HUDEP-2 (cell line): ENCODE data around the gene SLC5A5.
"Not testable (repeated sequence)": the region's sequence is repeated elsewhere in the genome, so short reads cannot be mapped to it uniquely, and the experiment has no call there.

ENCODE experiments used
- DNase-seq, 76 experiments: peaks; one replicate each; lab custom pipeline; 2025; ENCODE audit not compliant: unreplicated experiment in 76 of 76; lab: John Stamatoyannopoulos, UW

The SLC5A5 gene

DNA sequence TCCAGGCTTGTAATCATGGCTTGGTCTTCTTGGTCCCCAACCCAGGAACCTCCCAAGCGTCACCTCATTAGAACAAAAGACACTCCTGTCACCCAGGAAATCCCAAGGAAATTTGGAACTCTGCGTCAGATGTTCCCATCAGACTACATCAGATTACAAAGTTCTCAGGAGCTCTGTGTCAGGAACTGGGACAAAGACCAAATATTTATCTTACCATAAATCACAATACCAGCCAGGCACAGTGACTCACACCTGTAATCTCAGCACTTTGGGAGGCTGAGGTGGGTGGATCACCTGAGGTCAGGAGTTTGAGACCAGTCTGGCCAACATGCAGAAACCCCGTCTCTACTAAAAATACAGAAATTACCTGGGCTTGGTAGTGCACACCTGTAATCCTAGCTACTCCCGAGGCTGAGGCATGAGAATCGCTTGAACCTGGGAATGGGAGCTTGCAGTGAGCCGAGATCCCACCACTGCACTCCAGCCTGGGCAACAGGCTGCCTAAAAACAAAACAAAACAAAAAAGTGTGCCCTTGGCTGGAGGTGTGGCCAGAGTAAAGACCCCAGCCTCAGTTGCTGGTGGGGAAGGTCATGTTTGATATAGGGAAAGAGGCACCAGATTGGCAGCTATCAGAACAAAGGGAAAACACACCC, 44.3 kb downstream of the SLC5A5 start:
- DNase-seq: no peak

DNA sequence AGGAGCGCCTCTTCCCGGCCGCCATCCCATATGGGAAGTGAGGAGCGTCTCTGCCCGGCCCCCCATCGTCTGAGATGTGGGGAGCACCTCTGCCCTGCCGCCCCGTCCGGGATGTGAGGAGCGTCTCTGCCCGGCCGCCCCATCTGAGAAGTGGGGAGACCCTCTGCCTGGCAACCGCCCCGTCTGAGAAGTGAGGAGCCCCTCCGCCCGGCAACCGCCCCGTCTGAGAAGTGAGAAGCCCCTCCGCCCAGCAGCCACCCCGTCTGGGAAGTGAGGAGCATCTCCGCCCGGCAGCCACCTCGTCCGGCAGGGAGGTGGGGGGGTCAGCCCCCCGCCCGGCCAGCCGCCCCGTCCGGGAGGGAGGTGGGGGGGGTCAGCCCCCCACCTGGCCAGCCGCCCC, 46.4 kb downstream of the SLC5A5 start:
- not testable (repeated sequence) for DNase-seq

DNA sequence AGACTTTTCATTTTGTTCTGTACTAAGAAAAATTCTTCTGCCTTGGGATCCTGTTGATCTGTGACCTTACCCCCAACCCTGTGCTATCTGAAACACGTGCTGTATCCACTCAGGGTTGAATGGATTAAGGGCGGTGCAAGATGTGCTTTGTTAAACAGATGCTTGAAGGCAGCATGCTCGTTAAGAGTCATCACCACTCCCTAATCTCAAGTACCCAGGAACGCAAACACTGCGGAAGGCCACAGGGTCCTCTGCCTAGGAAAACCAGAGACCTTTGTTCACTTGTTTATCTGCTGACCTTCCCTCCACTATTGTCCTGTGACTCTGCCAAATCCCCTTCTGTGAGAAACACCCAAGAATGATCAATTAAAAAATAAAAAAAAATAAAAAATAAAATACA, 47.4 kb downstream of the SLC5A5 start:
- DNase-seq: not testable (repeated sequence)

DNA sequence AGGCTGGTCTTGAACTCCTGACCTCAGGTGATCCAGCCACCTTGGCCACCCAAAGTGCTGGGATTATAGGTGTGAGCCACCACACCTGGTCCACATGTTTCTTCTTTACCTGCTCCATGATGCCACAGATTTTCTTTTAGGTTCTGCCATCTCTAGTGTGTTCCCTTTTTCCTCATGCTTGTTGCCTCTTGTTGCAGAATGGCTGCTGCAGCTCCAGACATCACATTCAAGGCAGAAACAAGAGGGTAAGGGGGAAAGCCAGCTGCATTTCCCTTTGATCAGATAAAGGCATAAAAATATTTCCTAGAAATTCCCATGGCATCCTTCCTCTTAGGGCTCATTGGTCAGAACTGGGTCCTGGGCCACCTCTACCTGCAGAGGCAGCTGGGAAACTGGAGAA, 48.8 kb downstream of the SLC5A5 start:
- no peak for DNase-seq

DNA sequence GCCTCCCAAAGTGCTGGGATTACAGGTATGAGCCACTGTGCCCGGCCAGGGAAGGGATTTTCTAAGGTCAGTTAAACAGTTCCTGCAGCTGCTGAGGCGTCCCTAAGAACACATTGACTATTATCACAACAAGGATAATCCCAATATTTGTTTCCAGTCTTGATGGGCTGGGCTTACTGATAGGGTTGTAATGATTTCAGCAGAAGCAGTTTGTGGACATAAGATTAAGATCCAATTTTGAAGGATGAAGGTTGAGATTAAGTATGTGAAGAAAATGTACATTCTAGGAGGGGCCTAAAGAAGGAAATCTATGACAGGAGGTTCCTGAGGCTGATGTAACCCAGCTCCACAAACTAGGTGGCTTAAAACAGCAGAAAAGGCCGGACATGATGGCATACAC, 50.4 kb downstream of the SLC5A5 start:
- no peak for DNase-seq

DNA sequence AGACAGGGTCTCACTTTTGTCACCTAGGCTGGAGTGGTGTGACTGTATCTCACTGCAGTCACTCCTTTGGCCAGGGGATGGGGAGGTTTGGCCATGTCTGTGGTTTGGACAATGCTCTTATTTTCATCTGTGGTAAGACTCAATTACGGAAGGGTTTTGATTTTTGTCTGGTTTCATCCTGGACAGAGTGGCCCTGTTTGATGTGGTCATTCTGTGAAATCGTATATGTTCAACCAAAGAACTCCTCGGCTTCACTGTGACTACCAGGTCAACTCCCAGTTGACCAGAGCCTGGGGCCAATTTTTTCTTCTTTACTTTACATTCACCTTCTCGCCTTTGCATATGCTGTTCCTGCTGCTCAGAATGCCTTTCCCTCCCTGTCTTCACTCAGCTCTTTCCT, 54.3 kb downstream of the SLC5A5 start:
- DNase-seq: no peak

DNA sequence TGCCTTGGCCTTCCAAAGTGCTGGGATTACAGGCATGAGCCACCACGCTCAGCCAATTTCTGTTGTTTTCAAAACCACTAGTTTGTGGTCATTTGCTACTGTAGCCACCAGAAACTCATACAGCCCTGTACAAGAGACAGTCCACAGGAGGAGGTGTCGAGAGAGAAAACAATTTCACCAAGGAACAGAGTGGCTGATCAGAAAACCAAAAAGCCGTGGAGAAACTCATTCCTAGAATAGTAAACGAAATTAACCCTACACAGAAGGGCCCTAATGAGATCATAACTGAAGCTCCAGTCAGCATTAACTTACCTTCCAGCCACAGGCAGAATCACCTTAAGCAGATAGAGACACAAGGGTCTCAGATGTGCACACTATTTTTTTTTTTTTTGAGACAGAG, 57.3 kb downstream of the SLC5A5 start:
- DNase-seq: no peak

DNA sequence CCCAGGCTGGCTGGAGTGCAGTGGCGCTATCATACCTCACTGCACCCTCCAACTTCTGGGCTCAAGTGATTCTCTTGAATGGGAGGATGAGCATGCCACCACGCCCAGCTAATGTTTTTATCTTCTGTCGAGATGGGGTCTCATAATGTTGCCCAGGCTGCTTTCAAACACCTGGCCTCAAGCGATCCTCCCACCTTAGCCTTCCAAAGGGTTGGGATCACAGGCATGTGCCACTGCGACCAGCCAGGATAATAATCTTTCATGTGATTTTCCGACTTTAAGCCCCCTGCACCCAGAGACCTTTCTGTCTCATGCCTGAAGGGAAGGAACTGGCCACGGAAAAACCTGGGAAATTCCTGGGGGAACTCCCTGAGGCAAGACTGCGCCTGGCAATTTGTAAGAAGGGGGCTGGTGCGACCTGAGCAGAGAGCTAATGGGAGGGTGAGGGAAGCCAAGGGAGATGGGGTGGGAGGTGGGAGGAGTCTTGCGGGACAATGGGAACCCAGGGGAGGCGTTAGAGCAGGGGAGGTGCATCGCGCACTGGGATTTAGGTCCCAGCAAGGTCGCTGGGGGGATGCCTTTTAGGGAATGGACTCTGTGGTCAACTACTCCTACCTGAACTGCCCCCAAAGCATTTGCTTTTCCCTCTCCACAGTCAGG, 59.9 kb downstream of the SLC5A5 start:
- DNase-seq: no peak

DNA sequence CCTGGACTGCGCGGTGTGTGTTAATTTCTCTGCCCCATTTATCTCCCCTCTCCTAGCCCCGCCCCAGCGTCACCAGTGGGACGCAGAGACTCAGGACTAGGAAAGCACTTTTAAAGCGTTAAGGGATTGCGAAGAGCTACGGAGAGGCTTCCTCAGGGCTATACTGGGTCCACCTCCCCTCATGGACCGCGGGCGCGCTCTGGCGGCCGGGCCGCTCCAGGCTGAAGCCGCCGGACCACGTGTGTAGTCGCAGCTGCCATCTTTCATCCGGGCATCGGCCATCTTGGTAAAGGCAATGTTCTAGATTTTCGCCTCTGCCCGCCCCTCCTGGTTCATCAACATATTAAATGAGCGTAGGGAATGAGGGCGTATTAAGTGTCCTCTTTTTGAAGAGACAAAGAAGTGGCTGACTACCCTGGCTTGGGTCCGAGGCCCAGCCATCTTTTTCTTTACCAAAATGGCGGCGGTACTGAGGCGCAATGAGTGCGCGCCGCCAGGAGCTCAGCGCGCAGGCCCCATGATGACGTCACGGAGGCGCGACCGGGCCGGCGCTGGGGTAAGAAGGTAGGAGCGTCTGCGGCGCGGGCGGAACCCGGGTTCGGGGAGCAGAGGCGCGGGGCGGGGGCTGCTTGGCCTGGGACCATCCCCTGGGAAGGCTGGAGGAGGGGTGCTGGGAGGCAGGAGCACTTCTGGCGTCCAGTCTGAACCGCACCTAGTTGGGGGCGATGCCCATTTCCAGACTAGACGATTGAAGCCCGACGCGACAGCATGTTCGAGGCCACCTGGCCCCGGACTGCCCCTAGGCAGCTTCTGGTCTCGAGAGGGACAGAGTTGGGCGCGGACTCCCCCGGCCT, 61.0 kb downstream of the SLC5A5 start, which contains the start of gene CCDC124:
TSS of gene CCDC124 (plus strand) at position 531 of the 854 bp plus-strand sequence. CDS start 3,406 bp downstream, outside the sequence.
- peak in 75 of 76 experiments; percentile 52 to 99 (median 91) for DNase-seq

DNA sequence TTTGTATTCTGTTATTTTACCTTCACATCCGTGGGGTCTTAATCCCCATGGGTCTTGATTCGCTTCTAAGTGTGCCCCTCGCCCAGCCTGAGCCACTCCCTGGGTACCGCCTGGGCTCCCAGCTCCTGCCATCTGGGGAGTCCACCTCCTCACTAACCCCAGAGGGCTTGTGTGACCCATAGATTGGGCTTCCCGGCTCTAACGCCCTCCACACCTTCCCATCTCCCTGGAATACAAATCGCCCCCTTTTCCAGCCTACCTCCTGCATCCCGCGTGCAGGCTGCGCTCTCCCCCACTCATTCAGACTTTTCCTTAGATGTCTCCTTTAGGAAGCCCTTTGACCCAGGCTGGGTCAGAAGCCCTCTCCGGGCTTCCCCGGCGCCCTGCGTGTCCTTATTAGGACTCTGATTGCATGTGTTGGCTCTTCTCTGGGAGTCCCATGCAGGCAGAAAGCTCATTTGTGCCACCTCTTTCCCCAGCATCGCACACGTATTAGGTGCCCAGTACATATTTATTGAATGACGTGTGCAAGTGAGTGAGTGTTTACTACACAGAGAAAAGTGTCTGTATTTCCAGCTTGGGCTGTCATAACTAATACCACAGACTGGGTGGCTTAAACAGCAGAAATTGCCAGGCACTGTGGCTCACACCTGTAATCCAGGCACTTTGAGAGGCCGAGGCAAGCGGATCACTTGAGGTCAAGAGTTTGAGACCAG, 61.8 kb downstream of the SLC5A5 start:
- DNase-seq: peak in 2 of 76 experiments; percentile 49 to 60

DNA sequence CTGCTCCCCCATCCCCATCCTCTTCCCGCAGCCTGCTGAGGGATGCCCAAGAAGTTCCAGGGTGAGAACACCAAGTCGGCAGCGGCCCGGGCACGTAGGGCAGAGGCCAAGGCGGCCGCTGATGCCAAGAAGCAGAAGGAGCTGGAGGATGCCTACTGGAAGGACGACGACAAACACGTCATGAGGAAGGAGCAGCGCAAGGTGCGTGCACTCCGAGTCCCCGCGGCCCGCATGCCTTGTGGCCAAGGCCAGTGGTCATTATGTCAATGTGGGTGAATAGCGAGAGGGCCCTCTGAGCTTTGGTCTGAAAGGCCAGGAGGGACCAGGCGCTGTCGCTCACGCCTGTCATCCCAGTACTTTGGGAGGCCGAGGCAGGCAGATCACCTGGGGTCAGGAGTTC, 64.6 kb downstream of the SLC5A5 start:
- DNase-seq: no peak

DNA sequence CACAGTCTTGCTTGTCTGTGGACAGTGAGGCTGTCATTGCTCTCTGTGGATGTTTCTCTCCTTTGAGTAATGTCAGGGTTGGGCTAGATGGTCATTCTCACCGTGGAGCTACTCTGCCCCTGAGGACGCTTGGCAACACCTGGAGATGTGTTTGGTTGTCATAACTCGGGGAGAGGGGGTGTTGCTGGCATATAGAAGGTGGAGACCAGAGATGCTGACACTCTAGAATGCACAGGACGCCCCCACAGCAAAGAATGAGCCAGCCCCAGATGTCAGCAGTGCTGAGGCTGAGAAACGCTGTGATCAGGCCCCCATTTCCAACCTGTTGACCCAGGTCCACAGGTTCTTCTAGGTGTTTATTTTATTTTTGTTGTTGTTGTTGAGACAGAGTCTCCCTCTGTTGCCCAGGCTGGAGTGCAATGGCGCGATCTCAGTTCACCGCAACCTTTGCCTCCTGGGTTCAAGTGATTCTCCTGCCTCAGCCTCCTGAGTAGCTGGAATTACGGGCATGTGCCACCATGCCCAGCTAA, 65.7 kb downstream of the SLC5A5 start:
- no peak for DNase-seq

DNA sequence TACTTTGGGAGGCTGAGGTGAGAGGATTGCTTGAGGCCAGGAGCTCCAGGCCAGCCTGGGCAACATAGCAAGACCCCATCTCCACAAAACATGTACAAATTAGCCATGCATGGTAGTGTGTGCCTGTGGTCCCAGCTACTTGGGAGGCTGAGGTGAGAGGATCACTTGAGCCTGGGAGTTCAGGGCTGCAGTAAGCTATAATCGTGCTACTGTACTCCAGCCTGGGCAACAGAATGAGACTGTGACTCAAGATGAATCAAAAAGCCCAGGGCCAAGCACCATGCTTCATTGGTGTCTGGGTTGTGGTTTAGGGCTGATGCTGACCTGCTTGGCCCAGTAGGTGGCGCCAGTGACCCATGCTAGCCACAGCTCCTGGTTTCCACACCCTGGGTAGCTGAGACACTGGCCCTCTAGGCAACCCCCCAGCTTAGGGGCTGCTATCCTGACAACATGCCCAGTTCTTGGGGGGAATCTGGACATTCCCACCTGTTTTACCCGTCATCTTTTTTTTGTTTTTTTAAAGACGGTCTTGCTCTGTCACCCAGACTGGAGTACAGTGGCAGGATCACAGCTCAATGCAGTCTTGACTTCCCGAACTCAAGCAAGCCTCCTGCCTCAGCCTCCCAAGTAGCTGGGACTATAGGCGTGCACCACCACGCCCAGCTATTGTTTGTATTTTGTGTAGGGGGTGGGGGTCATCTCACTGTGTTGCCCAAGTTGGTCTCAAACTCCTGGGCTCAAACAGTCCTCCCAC, 66.5 kb downstream of the SLC5A5 start:
- DNase-seq: peak in 72 of 76 experiments; percentile 23 to 89 (median 74)

DNA sequence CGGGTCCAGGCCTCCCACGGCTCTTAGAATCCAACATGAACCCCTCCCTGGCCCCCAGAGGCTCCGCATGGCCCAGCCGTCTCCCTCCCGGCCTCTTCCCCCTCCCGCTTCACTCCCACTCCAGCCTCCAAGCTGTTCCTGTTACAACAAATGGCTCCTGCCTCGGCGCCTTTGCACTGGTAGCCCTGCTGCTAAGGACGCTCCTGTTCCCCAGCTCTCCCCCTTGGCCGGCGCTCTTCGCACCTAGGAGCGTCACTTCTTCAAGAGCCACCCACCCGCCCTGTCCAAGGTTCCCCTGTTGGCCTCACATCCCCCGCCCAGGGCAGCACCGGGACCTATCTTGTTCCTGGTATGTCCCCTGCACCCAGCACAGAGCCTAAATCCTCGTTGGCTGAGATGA, 70.4 kb downstream of the SLC5A5 start:
- no peak for DNase-seq

DNA sequence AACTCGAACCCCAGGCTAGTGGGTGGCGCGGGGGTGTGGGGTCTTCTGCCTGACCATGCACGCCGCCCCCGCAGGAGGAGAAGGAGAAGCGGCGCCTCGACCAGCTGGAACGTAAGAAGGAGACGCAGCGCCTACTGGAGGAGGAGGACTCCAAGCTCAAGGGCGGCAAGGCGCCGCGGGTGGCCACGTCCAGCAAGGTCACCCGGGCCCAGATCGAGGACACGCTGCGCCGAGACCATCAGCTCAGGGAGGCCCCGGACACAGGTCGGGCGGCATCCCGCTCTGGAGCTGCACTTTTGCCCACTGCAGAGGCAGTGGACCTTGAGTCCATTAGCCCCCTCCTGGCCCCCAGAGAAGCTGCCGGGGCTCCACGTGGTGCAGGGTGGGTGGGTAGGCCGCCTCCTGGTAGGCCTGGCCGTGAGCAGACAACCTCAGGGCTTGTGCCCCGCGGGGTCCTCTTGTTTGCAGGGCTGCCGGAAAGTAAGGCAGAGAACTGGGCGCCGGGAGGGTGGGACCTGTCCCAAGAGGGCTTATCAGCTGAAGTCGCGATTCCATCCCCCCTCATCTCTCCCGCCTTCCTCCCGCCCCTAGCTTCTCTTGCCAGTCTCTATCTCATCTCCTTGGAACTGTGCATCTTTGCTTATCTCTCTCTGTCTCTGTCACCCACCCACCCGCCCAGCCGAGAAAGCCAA, 71.0 kb downstream of the SLC5A5 start:
- peak in 75 of 76 experiments; percentile 68 to 99 (median 94) for DNase-seq

DNA sequence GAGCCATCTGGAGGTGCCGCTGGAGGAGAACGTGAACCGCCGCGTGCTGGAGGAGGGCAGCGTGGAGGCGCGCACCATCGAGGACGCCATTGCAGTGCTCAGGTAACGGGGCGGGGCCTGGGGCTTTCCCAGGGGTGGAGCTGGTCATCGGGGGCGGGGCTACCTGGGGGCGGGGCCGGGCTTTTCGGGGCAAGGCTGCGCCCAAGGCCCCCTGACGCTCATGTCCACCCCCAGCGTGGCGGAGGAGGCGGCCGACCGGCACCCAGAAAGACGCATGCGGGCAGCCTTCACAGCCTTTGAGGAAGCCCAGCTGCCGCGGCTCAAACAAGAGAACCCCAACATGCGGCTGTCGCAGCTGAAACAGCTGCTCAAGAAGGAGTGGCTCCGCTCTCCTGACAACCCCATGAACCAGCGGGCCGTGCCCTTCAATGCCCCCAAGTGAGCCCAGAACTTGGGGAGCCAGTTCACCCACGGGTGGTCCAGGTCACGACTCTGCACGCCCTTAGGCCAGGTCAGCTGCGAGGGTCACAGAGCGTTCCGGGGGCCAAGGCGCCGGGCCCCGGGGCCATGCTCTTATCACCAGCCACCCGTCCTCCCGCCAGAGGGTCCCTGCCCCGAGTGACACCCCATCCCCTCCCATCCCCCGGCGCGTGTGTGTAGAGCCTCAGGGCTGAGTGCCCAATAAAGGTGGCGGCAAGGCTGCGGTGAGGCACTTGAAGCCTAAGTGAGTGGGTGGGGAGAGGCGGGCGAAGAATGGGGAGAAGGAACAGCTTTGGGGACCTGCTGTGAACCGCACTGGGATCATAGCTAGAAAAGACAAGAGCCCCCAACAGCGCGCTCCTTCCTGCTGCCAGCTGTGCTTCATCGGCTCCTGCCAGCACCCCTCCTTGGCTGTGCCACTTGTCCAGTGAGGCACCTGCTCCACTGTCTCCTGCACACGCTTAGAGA, 71.8 kb downstream of the SLC5A5 start:
- peak in 9 of 76 experiments; percentile 18 to 99 (median 36) for DNase-seq

DNA sequence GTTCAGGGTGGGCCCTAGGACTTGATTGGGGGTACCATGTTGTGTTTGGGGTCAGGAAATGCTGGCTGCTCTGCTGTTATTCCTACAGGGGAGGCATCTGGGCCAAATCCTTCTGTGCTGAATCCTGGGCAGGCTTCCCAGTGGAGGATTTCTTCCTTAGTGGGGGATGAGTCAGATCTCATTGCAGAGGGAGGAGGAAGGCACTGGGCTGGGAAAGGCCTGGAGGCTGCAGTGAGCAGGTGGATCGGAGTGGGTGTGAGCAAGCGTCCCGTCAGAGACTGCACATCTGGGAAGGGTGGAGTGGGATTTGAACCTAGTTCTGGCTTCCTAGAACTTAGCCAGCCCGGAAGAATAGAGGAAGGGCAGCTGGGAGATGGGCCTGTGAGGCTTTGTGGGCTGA, 72.6 kb downstream of the SLC5A5 start:
- DNase-seq: no peak
